ENCODE data around the gene DYNLRB2. TPM values are rescaled to one million over a fixed set of nuclear protein-coding genes. Genes with fewer than 3 reads are reported as not detected.
A peak's percentile ranks its signal among the peaks of the same experiment; 100 is the strongest.

DYNLRB2 gene
- polyA plus RNA-seq = under 1 TPM; 0.69 to 1.00 TPM

- H3K9me3 ChIP-seq (ENCODE audit: control insufficient read depth in 2 of 2, insufficient read depth in 1 of 2, low read depth in 1 of 2, low read length in 1 of 2) = no peaks in the 10 kb centered on the region
- WGBS, 2 donors = 2 to 3% methylated on average over 55 of the region's 55 CpGs
- peak within 1 kb of the TSS; percentile 58 to 65 for H3K4me3 ChIP-seq (ENCODE audit: low read depth in 1 of 2, low read length in 2 of 2)
- H3K4me1 ChIP-seq (ENCODE audit: control insufficient read depth in 2 of 2, insufficient read depth in 2 of 2, low read length in 1 of 2) = no peaks in the 10 kb centered on the region
- H3K27me3 ChIP-seq (ENCODE audit: control insufficient read depth in 1 of 2, insufficient read depth in 2 of 2, low read length in 2 of 2) = no peaks in the 10 kb centered on the region
- H3K27ac ChIP-seq (ENCODE audit: low read depth in 2 of 2, low read length in 1 of 2) = peak within 1 kb of the TSS; percentile 42 to 58
- no peaks in the 10 kb centered on the region for H3K36me3 ChIP-seq (ENCODE audit: control insufficient read depth in 2 of 2, insufficient read depth in 2 of 2, low read length in 1 of 2)
Observed at GRCh38 chr16:80540516-80541305, at the start of gene DYNLRB2. Gene DYNLRB2, plus strand, starts transcription at chr16:80540993. Its CDS starts 84 bp downstream, at chr16:80541077.

DNA sequence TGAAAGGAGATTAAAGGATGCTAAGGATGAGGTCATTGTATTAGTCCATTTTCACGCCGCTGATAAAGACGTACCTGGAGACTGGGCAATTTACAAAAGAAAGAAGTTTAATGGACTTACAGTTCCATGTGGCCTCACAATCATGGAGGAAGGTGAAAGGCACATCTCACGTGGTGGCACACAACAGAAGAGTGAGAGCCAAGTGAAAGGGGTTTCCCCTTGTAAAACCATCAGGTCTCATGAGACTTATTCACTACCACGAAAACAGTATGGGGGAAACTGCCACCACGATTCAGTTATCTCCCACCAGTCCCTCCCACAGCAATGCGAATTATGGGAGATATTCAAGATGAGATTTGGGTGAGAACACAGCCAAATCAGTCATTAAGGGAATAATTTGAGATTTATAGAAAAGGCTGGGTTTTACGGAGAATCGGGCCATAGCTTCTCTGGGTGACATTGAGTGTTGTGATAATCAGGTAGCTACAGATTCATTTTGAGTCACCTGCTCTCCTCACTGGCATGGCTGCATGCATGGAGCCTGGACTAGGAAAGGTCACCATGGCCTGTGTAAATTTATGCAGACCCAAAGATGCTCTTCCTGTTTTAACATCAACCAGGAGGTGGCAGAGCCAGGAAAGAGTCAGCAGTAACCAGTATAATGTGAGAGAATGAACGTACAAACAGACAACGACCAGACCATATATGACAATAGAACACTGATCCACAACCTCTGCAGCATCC, 40.5 kb upstream of the DYNLRB2 start:
- Histone ChIP-seq H3K4me3 (ENCODE audit: low read depth in 1 of 2, low read length in 2 of 2) (no peak overlapping the region), H3K27ac (ENCODE audit: low read depth in 2 of 2, low read length in 1 of 2) (no peak overlapping the region), H3K27me3 (ENCODE audit: control insufficient read depth in 1 of 2, insufficient read depth in 2 of 2, low read length in 2 of 2) (no peaks in the 10 kb centered on the region), H3K9me3 (ENCODE audit: control insufficient read depth in 2 of 2, insufficient read depth in 1 of 2, low read depth in 1 of 2, low read length in 1 of 2) (no peaks in the 10 kb centered on the region), H3K36me3 (ENCODE audit: control insufficient read depth in 2 of 2, insufficient read depth in 2 of 2, low read length in 1 of 2) (no peaks in the 10 kb centered on the region), H3K4me1 (ENCODE audit: control insufficient read depth in 2 of 2, insufficient read depth in 2 of 2, low read length in 1 of 2) (no peaks in the 10 kb centered on the region)
- 74 to 80% methylated on average over 11 of the region's 11 CpGs for WGBS, 2 donors

DNA sequence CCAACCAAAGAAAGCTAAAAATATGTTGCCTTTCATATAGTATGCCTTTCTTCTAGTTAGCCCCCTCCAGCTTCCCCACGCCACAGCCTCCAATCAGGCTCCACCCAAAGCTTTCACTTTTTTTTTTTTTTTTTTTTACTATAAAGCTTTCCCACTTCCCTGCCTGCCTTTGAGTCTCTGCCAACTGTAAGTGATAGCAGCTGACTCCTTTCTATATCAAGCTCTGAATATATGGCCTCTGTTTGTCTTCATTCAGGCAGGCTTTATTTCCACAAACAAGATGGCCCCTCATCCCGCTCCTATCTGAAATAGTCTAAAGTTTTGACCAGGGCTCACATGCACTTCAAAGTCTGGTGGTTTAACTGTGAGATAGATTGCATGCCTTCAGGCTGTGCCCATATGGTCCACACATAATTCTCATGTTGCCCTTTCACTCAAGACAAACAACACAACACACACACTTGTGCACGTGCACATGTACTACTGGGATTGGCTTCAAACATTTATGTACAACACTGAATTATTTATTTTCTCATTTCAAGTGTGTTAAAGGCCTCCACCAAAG, 39.8 kb upstream of the DYNLRB2 start:
- Histone ChIP-seq H3K9me3 (ENCODE audit: control insufficient read depth in 2 of 2, insufficient read depth in 1 of 2, low read depth in 1 of 2, low read length in 1 of 2) (no peaks in the 10 kb centered on the region), H3K4me3 (ENCODE audit: low read depth in 1 of 2, low read length in 2 of 2) (no peak overlapping the region), H3K36me3 (ENCODE audit: control insufficient read depth in 2 of 2, insufficient read depth in 2 of 2, low read length in 1 of 2) (no peaks in the 10 kb centered on the region), H3K27ac (ENCODE audit: low read depth in 2 of 2, low read length in 1 of 2) (no peak overlapping the region), H3K27me3 (ENCODE audit: control insufficient read depth in 1 of 2, insufficient read depth in 2 of 2, low read length in 2 of 2) (no peaks in the 10 kb centered on the region), H3K4me1 (ENCODE audit: control insufficient read depth in 2 of 2, insufficient read depth in 2 of 2, low read length in 1 of 2) (no peaks in the 10 kb centered on the region)
- 78 to 87% methylated on average over 3 of the region's 3 CpGs for WGBS, 2 donors

- no peaks in the 10 kb centered on the region for H3K36me3 ChIP-seq (ENCODE audit: control insufficient read depth in 2 of 2, insufficient read depth in 2 of 2, low read length in 1 of 2)
- no peaks in the 10 kb centered on the region for H3K9me3 ChIP-seq (ENCODE audit: control insufficient read depth in 2 of 2, insufficient read depth in 1 of 2, low read depth in 1 of 2, low read length in 1 of 2)
- H3K4me1 ChIP-seq (ENCODE audit: control insufficient read depth in 2 of 2, insufficient read depth in 2 of 2, low read length in 1 of 2) = no peaks in the 10 kb centered on the region
- no peak overlapping the region for H3K4me3 ChIP-seq (ENCODE audit: low read depth in 1 of 2, low read length in 2 of 2)
- 70 to 73% methylated on average over 2 of the region's 2 CpGs for WGBS, 2 donors
- no peaks in the 10 kb centered on the region for H3K27me3 ChIP-seq (ENCODE audit: control insufficient read depth in 1 of 2, insufficient read depth in 2 of 2, low read length in 2 of 2)
- no peak overlapping the region for H3K27ac ChIP-seq (ENCODE audit: low read depth in 2 of 2, low read length in 1 of 2)
Observed at GRCh38 chr16:80503107-80503506, 37.7 kb upstream of the DYNLRB2 start.

- 63% methylated on average over 4 of the region's 4 CpGs for WGBS, 2 donors
- no peak overlapping the region for H3K27ac ChIP-seq (ENCODE audit: low read depth in 2 of 2, low read length in 1 of 2)
- H3K36me3 ChIP-seq (ENCODE audit: control insufficient read depth in 2 of 2, insufficient read depth in 2 of 2, low read length in 1 of 2) = no peaks in the 10 kb centered on the region
- H3K27me3 ChIP-seq (ENCODE audit: control insufficient read depth in 1 of 2, insufficient read depth in 2 of 2, low read length in 2 of 2) = no peaks in the 10 kb centered on the region
- no peaks in the 10 kb centered on the region for H3K9me3 ChIP-seq (ENCODE audit: control insufficient read depth in 2 of 2, insufficient read depth in 1 of 2, low read depth in 1 of 2, low read length in 1 of 2)
- H3K4me3 ChIP-seq (ENCODE audit: low read depth in 1 of 2, low read length in 2 of 2) = no peak overlapping the region
- H3K4me1 ChIP-seq (ENCODE audit: control insufficient read depth in 2 of 2, insufficient read depth in 2 of 2, low read length in 1 of 2) = no peaks in the 10 kb centered on the region
Observed at GRCh38 chr16:80507538-80507937, 33.3 kb upstream of the DYNLRB2 start.

DNA sequence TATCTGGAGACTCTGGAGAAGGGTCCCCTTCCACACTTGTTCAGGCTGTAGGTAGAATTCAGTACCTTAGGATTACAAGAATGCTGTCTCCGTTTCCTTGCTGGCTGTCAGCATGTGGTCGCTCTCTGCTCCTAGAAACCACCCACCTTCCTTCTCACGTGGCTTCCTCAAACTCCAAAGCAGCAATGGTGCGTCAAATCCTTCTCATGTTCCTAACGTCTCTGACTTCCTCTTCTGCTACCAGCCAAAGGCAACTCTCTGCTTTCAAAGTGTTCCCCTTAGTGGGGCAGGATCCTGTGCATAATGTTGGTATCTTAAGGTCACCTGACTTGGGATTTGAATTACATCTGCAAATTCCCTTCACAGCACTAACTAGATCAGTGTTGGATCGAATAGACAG, 30.9 kb upstream of the DYNLRB2 start:
- WGBS, 2 donors = 52 to 59% methylated on average over 6 of the region's 6 CpGs
- no peaks in the 10 kb centered on the region for H3K27me3 ChIP-seq (ENCODE audit: control insufficient read depth in 1 of 2, insufficient read depth in 2 of 2, low read length in 2 of 2)
- no peaks in the 10 kb centered on the region for H3K36me3 ChIP-seq (ENCODE audit: control insufficient read depth in 2 of 2, insufficient read depth in 2 of 2, low read length in 1 of 2)
- H3K4me1 ChIP-seq (ENCODE audit: control insufficient read depth in 2 of 2, insufficient read depth in 2 of 2, low read length in 1 of 2) = no peaks in the 10 kb centered on the region
- no peak overlapping the region for H3K4me3 ChIP-seq (ENCODE audit: low read depth in 1 of 2, low read length in 2 of 2)
- no peaks in the 10 kb centered on the region for H3K9me3 ChIP-seq (ENCODE audit: control insufficient read depth in 2 of 2, insufficient read depth in 1 of 2, low read depth in 1 of 2, low read length in 1 of 2)
- no peak overlapping the region for H3K27ac ChIP-seq (ENCODE audit: low read depth in 2 of 2, low read length in 1 of 2)

DNA sequence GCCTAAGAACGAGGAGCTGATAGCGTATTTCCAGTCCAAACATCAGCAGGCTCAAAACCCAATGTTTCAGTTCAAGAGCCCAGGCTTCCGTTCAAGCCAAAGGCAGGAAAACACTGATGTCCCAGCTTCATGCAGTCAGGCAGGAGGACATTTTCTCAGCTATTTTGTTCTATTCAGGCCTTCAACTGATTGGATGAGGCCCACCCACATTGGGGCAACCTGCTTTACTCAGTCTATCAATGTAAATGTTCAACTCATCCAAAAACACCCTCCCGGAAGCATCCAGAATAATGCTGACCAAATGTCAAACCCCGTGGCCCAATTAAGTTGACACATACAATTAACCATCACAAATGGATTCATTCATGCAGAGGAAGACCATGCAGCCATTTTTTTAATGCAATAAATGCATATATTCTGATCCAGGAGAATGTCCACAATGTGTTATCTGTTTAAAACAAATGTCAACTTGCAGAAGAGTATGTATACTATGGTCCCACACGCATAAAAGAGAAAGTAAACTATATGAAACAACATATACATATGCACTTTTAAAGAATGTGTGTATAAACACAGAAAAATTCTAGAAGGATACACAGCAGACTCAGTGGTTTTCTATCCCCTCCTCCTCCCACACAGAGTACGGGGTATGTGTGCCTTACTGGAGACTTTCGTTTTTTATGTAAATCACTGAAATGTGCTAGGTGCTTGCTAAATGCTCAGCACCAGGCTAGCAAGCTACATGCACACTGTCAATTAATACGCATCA, 28.8 kb upstream of the DYNLRB2 start:
- Histone ChIP-seq H3K9me3 (ENCODE audit: control insufficient read depth in 2 of 2, insufficient read depth in 1 of 2, low read depth in 1 of 2, low read length in 1 of 2) (no peaks in the 10 kb centered on the region), H3K36me3 (ENCODE audit: control insufficient read depth in 2 of 2, insufficient read depth in 2 of 2, low read length in 1 of 2) (no peaks in the 10 kb centered on the region), H3K27me3 (ENCODE audit: control insufficient read depth in 1 of 2, insufficient read depth in 2 of 2, low read length in 2 of 2) (no peaks in the 10 kb centered on the region), H3K27ac (ENCODE audit: low read depth in 2 of 2, low read length in 1 of 2) (no peak overlapping the region), H3K4me3 (ENCODE audit: low read depth in 1 of 2, low read length in 2 of 2) (no peak overlapping the region), H3K4me1 (ENCODE audit: control insufficient read depth in 2 of 2, insufficient read depth in 2 of 2, low read length in 1 of 2) (no peaks in the 10 kb centered on the region)
- WGBS, 2 donors = 81 to 88% methylated on average over 9 of the region's 9 CpGs

DNA sequence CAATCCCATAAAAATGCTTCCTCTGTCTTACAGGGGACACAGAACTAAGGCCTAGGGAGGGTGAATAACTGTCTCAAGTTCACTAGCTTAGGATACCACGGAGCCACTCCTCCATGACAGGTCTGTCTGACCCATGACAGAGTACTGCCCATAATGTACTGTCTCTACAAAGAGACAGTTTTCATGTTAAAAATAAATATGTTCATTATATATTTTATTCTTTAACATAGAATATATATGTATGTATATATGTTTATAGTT, 28.3 kb upstream of the DYNLRB2 start:
- Histone ChIP-seq H3K4me3 (ENCODE audit: low read depth in 1 of 2, low read length in 2 of 2) (no peak overlapping the region), H3K4me1 (ENCODE audit: control insufficient read depth in 2 of 2, insufficient read depth in 2 of 2, low read length in 1 of 2) (no peaks in the 10 kb centered on the region), H3K27me3 (ENCODE audit: control insufficient read depth in 1 of 2, insufficient read depth in 2 of 2, low read length in 2 of 2) (no peaks in the 10 kb centered on the region), H3K27ac (ENCODE audit: low read depth in 2 of 2, low read length in 1 of 2) (no peak overlapping the region), H3K36me3 (ENCODE audit: control insufficient read depth in 2 of 2, insufficient read depth in 2 of 2, low read length in 1 of 2) (no peaks in the 10 kb centered on the region), H3K9me3 (ENCODE audit: control insufficient read depth in 2 of 2, insufficient read depth in 1 of 2, low read depth in 1 of 2, low read length in 1 of 2) (no peaks in the 10 kb centered on the region)
- 78 to 84% methylated on average over 1 of the region's 1 CpG for WGBS, 2 donors

DNA sequence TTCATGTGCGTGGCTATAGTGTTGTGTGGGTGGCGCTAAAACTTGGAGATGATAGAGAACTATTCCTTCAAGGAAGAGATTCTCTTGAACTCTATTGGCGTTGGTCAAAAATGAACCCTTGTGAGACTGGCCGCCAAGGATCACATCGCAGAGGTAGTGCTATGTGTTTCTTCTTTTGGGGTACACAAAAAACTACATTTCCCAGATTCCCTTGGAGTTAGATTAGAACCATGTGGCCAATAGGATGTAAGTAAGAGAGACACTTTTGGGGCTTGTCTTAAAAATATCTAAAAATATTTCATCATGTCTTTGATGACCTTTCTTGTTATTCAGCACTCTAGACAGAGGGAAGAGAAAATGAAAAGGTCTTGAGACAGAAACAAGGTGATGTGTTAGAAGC, 25.4 kb upstream of the DYNLRB2 start:
- WGBS, 2 donors = 95 to 96% methylated on average over 5 of the region's 5 CpGs
- Histone ChIP-seq H3K4me1 (ENCODE audit: control insufficient read depth in 2 of 2, insufficient read depth in 2 of 2, low read length in 1 of 2) (no peaks in the 10 kb centered on the region), H3K36me3 (ENCODE audit: control insufficient read depth in 2 of 2, insufficient read depth in 2 of 2, low read length in 1 of 2) (no peaks in the 10 kb centered on the region), H3K4me3 (ENCODE audit: low read depth in 1 of 2, low read length in 2 of 2) (no peak overlapping the region), H3K27me3 (ENCODE audit: control insufficient read depth in 1 of 2, insufficient read depth in 2 of 2, low read length in 2 of 2) (no peaks in the 10 kb centered on the region), H3K9me3 (ENCODE audit: control insufficient read depth in 2 of 2, insufficient read depth in 1 of 2, low read depth in 1 of 2, low read length in 1 of 2) (no peaks in the 10 kb centered on the region), H3K27ac (ENCODE audit: low read depth in 2 of 2, low read length in 1 of 2) (no peak overlapping the region)
